Activated CD4-positive, alpha-beta memory T cell treated with anti-CD3 and anti-CD28 coated beads for 36 hours (primary cell): ENCODE data around the gene ZFYVE21. TPM values are rescaled to one million over a fixed set of nuclear protein-coding genes. Genes with fewer than 3 reads are reported as not detected.

Experiments used
- CTCF ChIA-PET: fragments of 350-600 bp; sonication (Branson Sonifier 250); formaldehyde crosslinking; loops from one replicate; lab custom pipeline; 2021; ENCODE audit warnings: antibody characterized with exemption, inconsistent platforms; lab: Charles Lee
- POLR2A ChIA-PET: fragments of 350-600 bp; sonication (Branson Sonifier 250); formaldehyde crosslinking; loops from one replicate; lab custom pipeline; 2021; ENCODE audit warnings: antibody characterized with exemption; lab: Charles Lee
- DNase-seq: peaks from one replicate; pipeline ENCODE4 v3.0.0-alpha.2; 2020
- H3K27ac Mint-ChIP-seq: one replicate; pipeline ENCODE4 v1.8.0; 2021; ENCODE audit warnings: mixed read lengths
- H3K27me3 Mint-ChIP-seq: one replicate; pipeline ENCODE4 v1.8.0; 2021; ENCODE audit warnings: mixed read lengths
- H3K36me3 Mint-ChIP-seq: one replicate; pipeline ENCODE4 v1.8.0; 2021; ENCODE audit warnings: mixed read lengths
- H3K4me1 Mint-ChIP-seq: one replicate; pipeline ENCODE4 v1.8.0; 2021; ENCODE audit warnings: low read depth, mixed read lengths
- H3K4me3 Mint-ChIP-seq: one replicate; pipeline ENCODE4 v1.8.0; 2021; ENCODE audit warnings: mild to moderate bottlenecking, mixed read lengths
- H3K9me3 Mint-ChIP-seq: one replicate; pipeline ENCODE4 v1.8.0; 2021; ENCODE audit warnings: mixed read lengths
- intact Hi-C: fragments of 100-400 bp; cut with micrococcal nuclease; formaldehyde crosslinking; loops from one replicate; pipeline ENCODE4 v1.15.1; 2023
- total RNA-seq, 2 experiments: library from RNA; stranded (reverse); gene quantifications; one replicate each; pipeline ENCODE4 v1.2.3, GENCODE V29; 2021

The ZFYVE21 gene
- total RNA-seq, 2 experiments from 2014 or later = 14.9 to 15.9 TPM

DNA sequence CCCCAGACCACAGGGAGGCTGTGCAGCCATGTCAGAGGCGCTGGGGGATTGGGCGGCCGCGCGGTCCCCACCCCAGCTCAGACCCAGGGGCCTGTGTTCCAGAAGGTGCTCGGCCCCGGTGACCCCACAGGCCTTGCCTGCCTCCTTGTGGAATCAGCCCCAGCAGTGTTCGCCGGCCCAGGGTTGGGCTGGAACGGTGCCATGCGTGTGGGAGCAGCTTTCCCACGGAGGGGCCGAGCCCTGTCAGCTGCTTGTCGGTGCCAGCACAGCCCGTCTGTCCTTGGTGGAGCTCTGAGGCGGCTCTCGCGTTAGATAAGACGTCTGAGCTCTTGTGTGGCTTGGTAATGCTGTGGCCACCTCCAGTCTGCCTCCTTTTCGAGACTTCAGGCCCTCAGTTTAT is 8.5 kb downstream of the ZFYVE21 start:
- Mint-ChIP-seq H3K27ac (no peak overlapping the region), H3K4me3 (no peak overlapping the region), H3K4me1 (peaks cover 21% of the 10 kb centered on the region), H3K9me3 (no peaks in the 10 kb centered on the region), H3K27me3 (no peaks in the 10 kb centered on the region), H3K36me3 (no peaks in the 10 kb centered on the region)
- intact Hi-C loops = no loop called here
- no peak for DNase-seq
- ChIA-PET CTCF (no interaction called here), POLR2A (no interaction called here)

- Mint-ChIP-seq H3K4me3 (no peak overlapping the region), H3K27ac (no peak overlapping the region)
- intact Hi-C loops = no loop called here
Observed at GRCh38 chr14:103725001-103725682, 9.5 kb downstream of the ZFYVE21 start.

DNA sequence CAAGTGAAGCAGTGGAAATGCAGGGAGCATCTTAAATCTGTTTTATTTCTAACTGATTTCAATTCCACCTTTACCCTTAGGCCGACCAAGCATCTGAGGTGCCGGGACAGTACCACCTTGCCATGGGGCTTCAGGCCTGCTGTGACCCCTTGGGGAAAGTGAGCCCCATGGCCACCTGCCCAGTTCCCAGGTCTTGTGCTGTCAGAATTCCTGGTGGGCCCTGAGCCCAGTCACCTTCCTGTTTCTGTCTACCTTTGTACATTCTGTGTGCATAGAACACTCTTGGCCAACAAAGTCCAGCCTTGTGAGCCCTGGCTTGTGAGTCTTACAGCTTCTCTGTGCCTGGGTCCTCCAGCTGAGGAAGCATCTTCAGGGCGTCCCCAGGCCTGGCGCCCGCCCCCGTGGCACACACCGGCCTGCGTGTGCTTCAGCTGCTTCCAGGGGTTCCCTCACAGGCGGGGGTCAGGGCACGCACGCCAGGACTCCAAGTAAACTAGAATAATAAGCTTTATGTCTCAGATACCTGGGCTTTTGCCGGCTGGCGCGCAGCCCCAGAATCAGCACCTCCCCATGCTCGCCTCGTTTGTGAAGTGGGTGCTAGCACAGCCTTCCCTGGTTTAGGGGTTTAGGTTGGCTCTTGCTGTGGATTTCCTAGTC is 10.3 kb downstream of the ZFYVE21 start:
- intact Hi-C loops = no loop called here
- POLR2A ChIA-PET = no interaction called here
- Mint-ChIP-seq H3K27ac (no peak overlapping the region), H3K36me3 (no peaks in the 10 kb centered on the region), H3K9me3 (no peaks in the 10 kb centered on the region), H3K27me3 (no peaks in the 10 kb centered on the region), H3K4me1 (peaks cover 10% of the 10 kb centered on the region), H3K4me3 (no peak overlapping the region)
- DNase-seq = no peak
- CTCF ChIA-PET = interaction anchor here (1.2 kb wide), 1 partner anchor 15 kb away, joined by 3 read pairs; no protein-coding TSS in a partner anchor

More at GRCh38 chr14:103725001-103725682, 9.5 kb downstream of the ZFYVE21 start:
- no peaks in the 10 kb centered on the region for H3K36me3 Mint-ChIP-seq
- no peaks in the 10 kb centered on the region for H3K9me3 Mint-ChIP-seq
- CTCF ChIA-PET = no interaction called here
- peaks cover 11% of the 10 kb centered on the region for H3K4me1 Mint-ChIP-seq
- POLR2A ChIA-PET = no interaction called here
- no peaks in the 10 kb centered on the region for H3K27me3 Mint-ChIP-seq
- DNase-seq = no peak

- no peak overlapping the region for H3K27ac Mint-ChIP-seq
- peaks cover 5% of the 10 kb centered on the region for H3K4me1 Mint-ChIP-seq
- H3K4me3 Mint-ChIP-seq = no peak overlapping the region
- ChIA-PET CTCF (interaction anchor here (1.2 kb wide), 1 partner anchor 15 kb away, joined by 3 read pairs; no protein-coding TSS in a partner anchor), POLR2A (no interaction called here)
- no peaks in the 10 kb centered on the region for H3K36me3 Mint-ChIP-seq
- no peak for DNase-seq
- no peaks in the 10 kb centered on the region for H3K9me3 Mint-ChIP-seq
- intact Hi-C loops = no loop called here
- no peaks in the 10 kb centered on the region for H3K27me3 Mint-ChIP-seq
Observed at GRCh38 chr14:103726474-103726873, 10.9 kb downstream of the ZFYVE21 start.

- intact Hi-C loops = no loop called here
- Mint-ChIP-seq H3K4me3 (no peak overlapping the region), H3K27ac (no peak overlapping the region), H3K9me3 (no peaks in the 10 kb centered on the region), H3K27me3 (no peaks in the 10 kb centered on the region), H3K36me3 (no peaks in the 10 kb centered on the region), H3K4me1 (no peaks in the 10 kb centered on the region)
- DNase-seq = no peak
- POLR2A ChIA-PET = no interaction called here
- CTCF ChIA-PET = interaction anchor here (1.2 kb wide), 1 partner anchor 14 kb away, joined by 3 read pairs; no protein-coding TSS in a partner anchor
Observed at GRCh38 chr14:103727313-103727980, 11.8 kb downstream of the ZFYVE21 start.

- Mint-ChIP-seq H3K4me3 (no peak overlapping the region), H3K9me3 (no peaks in the 10 kb centered on the region), H3K27ac (no peak overlapping the region), H3K27me3 (no peaks in the 10 kb centered on the region), H3K4me1 (no peaks in the 10 kb centered on the region), H3K36me3 (no peaks in the 10 kb centered on the region)
- intact Hi-C loops = no loop called here
- ChIA-PET CTCF (interaction anchor here (0.5 kb wide), 1 partner anchor 207 kb away, joined by 3 read pairs; no protein-coding TSS in a partner anchor), POLR2A (no interaction called here)
- DNase-seq = no peak
Observed at GRCh38 chr14:103728141-103728540, 12.5 kb downstream of the ZFYVE21 start.

GRCh38 chr14:103728721-103729120 is 13.1 kb downstream of the ZFYVE21 start:
- DNase-seq = no peak
- Mint-ChIP-seq H3K4me1 (no peaks in the 10 kb centered on the region), H3K4me3 (no peak overlapping the region), H3K27me3 (no peaks in the 10 kb centered on the region), H3K9me3 (no peaks in the 10 kb centered on the region), H3K36me3 (no peaks in the 10 kb centered on the region), H3K27ac (no peak overlapping the region)
- CTCF ChIA-PET = interaction anchor here (0.5 kb wide), 1 partner anchor 208 kb away, joined by 3 read pairs; no protein-coding TSS in a partner anchor
- POLR2A ChIA-PET = no interaction called here
- intact Hi-C loops = no loop called here

GRCh38 chr14:103729496-103730448 is 14.2 kb downstream of the ZFYVE21 start:
- Mint-ChIP-seq H3K4me1 (no peaks in the 10 kb centered on the region), H3K9me3 (no peaks in the 10 kb centered on the region), H3K27ac (no peak overlapping the region), H3K4me3 (no peak overlapping the region), H3K36me3 (peaks cover 2% of the 10 kb centered on the region), H3K27me3 (no peaks in the 10 kb centered on the region)
- intact Hi-C loops = no loop called here
- POLR2A ChIA-PET = no interaction called here
- DNase-seq = no peak
- CTCF ChIA-PET = no interaction called here

GRCh38 chr14:103730490-103731035 is 15.0 kb downstream of the ZFYVE21 start:
- no peaks in the 10 kb centered on the region for H3K4me1 Mint-ChIP-seq
- no peak for DNase-seq
- ChIA-PET CTCF (no interaction called here), POLR2A (no interaction called here)
- H3K4me3 Mint-ChIP-seq = no peak overlapping the region
- intact Hi-C loops = no loop called here
- H3K27me3 Mint-ChIP-seq = no peaks in the 10 kb centered on the region
- no peak overlapping the region for H3K27ac Mint-ChIP-seq
- H3K36me3 Mint-ChIP-seq = peaks cover 2% of the 10 kb centered on the region
- H3K9me3 Mint-ChIP-seq = no peaks in the 10 kb centered on the region

DNA sequence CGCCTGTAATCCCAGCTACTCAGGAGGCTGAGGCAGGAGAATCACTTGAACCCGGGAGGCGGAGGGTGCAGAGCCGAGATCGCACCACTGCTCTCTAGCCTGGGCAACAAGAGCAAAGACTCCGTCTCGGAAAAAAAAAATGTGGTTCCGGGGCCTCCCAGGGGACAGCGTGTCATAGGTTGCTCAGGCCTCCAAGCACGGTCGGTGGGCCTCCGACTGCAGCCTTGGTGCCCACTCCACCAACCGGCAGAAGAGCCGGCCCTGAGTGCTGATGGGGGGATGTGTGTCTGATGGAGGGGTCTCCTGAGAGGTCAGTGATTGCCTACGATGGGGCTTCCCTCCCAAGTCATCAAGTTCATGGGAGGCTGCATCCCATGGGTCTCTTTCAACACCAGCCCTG is 15.9 kb downstream of the ZFYVE21 start:
- CTCF ChIA-PET = no interaction called here
- POLR2A ChIA-PET = no interaction called here
- H3K4me1 Mint-ChIP-seq = no peaks in the 10 kb centered on the region
- H3K9me3 Mint-ChIP-seq = no peaks in the 10 kb centered on the region
- H3K36me3 Mint-ChIP-seq = peaks cover 2% of the 10 kb centered on the region
- H3K27me3 Mint-ChIP-seq = no peaks in the 10 kb centered on the region
- no peak for DNase-seq
- intact Hi-C loops = no loop called here
- no peak overlapping the region for H3K4me3 Mint-ChIP-seq
- H3K27ac Mint-ChIP-seq = no peak overlapping the region
